GM18505 (cell line): ENCODE measurements around the gene SIPA1.

Experiments
- ATAC-seq: cut with Tn5 transposase; IDR thresholded peaks from one replicate; pipeline ENCODE4 v1.9.1; 2021; ENCODE audit not compliant: unreplicated experiment
- POLR2A ChIP-seq: IDR thresholded peaks from 4 replicates; pipeline ENCODE4 v1.6.1; 2011; ENCODE audit warnings: borderline replicate concordance; ENCODE audit not compliant: insufficient read depth, insufficient read length; ENCODE audit errors: extremely low read depth

SIPA1 gene

GRCh38 chr11:65692367-65692766, 54.5 kb downstream of the SIPA1 start:
- TF ChIP-seq POLR2A, result no peak

GRCh38 chr11:65695459-65696241, 57.7 kb downstream of the SIPA1 start:
- TF ChIP-seq POLR2A, result no peak
- no peak for ATAC-seq

More at GRCh38 chr11:65692367-65692766, 54.5 kb downstream of the SIPA1 start:
- no peak for ATAC-seq

GRCh38 chr11:65696802-65697552, 59.1 kb downstream of the SIPA1 start:
- no peak for TF ChIP-seq POLR2A
- no peak for ATAC-seq

- TF ChIP-seq POLR2A, result no peak
- no peak for ATAC-seq
Observed at GRCh38 chr11:65698205-65698604, 60.3 kb downstream of the SIPA1 start.

GRCh38 chr11:65699306-65699705, 61.4 kb downstream of the SIPA1 start:
- TF ChIP-seq POLR2A, result no peak
- no peak for ATAC-seq

GRCh38 chr11:65700399-65700798, 62.5 kb downstream of the SIPA1 start:
- no peak for TF ChIP-seq POLR2A
- ATAC-seq, result no peak
